Muscle of leg (tissue), 11 donors: ENCODE data around the gene FGF16. TPM values are rescaled to one million over a fixed set of nuclear protein-coding genes. Genes with fewer than 3 reads are reported as not detected.

ENCODE experiments used
- DNase-seq: peaks from one replicate; pipeline ENCODE4 v3.0.0; 2013
- H3K27ac ChIP-seq: one replicate; pipeline ENCODE4 v1.5.1; 2013; ENCODE audit warnings: mild to moderate bottlenecking, low read length, control low read depth
- H3K27me3 ChIP-seq: one replicate; pipeline ENCODE4 v1.6.1; 2013; ENCODE audit warnings: low read length; ENCODE audit not compliant: control insufficient read depth, insufficient read depth
- H3K36me3 ChIP-seq: one replicate; pipeline ENCODE4 v1.6.1; 2013; ENCODE audit warnings: low read length; ENCODE audit not compliant: control insufficient read depth, insufficient read depth
- H3K4me1 ChIP-seq: one replicate; pipeline ENCODE4 v1.6.1; 2013; ENCODE audit warnings: low read length; ENCODE audit not compliant: control insufficient read depth, insufficient read depth
- H3K4me3 ChIP-seq: one replicate; pipeline ENCODE4 v1.5.1; 2013; ENCODE audit warnings: low read length, control low read depth
- H3K9me3 ChIP-seq: replicated peaks from 2 replicates; pipeline ENCODE4 v1.6.1; 2013; ENCODE audit warnings: low read depth, low read length; ENCODE audit not compliant: control insufficient read depth
- WGBS: methylation state at CpG from one replicate; pipeline ENCODE4 v1.1.5; 2013; ENCODE audit warnings: missing lambda C conversion rate; ENCODE audit not compliant: insufficient coverage; 5-methylcytosine and 5-hydroxymethylcytosine counted together
- polyA plus RNA-seq, 8 donors: library from polyadenylated mRNA; unstranded; fragments of 120-200 nt; gene quantifications; one replicate each; pipeline versions ENCODE4 v1.2.1 to v1.2.3, GENCODE V29; 2013; ENCODE audit warnings: inconsistent platforms in 1 of 8, low replicate concordance in 1 of 8; ENCODE audit not compliant: insufficient read length in 8 of 8, insufficient read depth in 1 of 8
- total RNA-seq: library from RNA; stranded (reverse); fragments of 120-200 nt; gene quantifications from one replicate; pipeline ENCODE4 v1.2.4, GENCODE V29; 2013

Gene FGF16
- total and polyA plus RNA-seq, 9 donors = 2.3 to 4.8 (median 3.3) TPM

- H3K9me3 ChIP-seq = no peaks in the 10 kb centered on the region
- WGBS = no CpG with 5 or more reads among the region's 1 CpG
- H3K4me3 ChIP-seq = no peak overlapping the region
Measured at GRCh38 chrX:77444075-77444474, 3.1 kb upstream of the FGF16 start.

GRCh38 chrX:77444545-77444944 lies 2.6 kb upstream of the FGF16 start:
- H3K9me3 ChIP-seq = no peaks in the 10 kb centered on the region
- peaks cover 14% of the 10 kb centered on the region for H3K4me1 ChIP-seq
- no peak overlapping the region for H3K27ac ChIP-seq
- H3K4me3 ChIP-seq = no peak overlapping the region
- no peak for DNase-seq
- H3K27me3 ChIP-seq = peaks cover 23% of the 10 kb centered on the region
- no CpG with 5 or more reads among the region's 3 CpGs for WGBS
- H3K36me3 ChIP-seq = no peaks in the 10 kb centered on the region

More at GRCh38 chrX:77444075-77444474, 3.1 kb upstream of the FGF16 start:
- no peak for DNase-seq
- no peak overlapping the region for H3K27ac ChIP-seq
- peaks cover 26% of the 10 kb centered on the region for H3K27me3 ChIP-seq
- peaks cover 14% of the 10 kb centered on the region for H3K4me1 ChIP-seq
- H3K36me3 ChIP-seq = no peaks in the 10 kb centered on the region

GRCh38 chrX:77446029-77446585 lies 1.1 kb upstream of the FGF16 start:
- H3K27me3 ChIP-seq = peaks cover 23% of the 10 kb centered on the region
- no peaks in the 10 kb centered on the region for H3K36me3 ChIP-seq
- peak overlapping the region; percentile 50 for H3K4me3 ChIP-seq
- H3K27ac ChIP-seq = peak overlapping the region; percentile 79
- H3K9me3 ChIP-seq = no peaks in the 10 kb centered on the region
- 30% methylated on average over 27 of the region's 27 CpGs for WGBS
- peaks cover 24% of the 10 kb centered on the region for H3K4me1 ChIP-seq
- peak; percentile 18 for DNase-seq

- Histone ChIP-seq H3K36me3 (no peaks in the 10 kb centered on the region), H3K27ac (peak overlapping the region; percentile 84), H3K4me1 (peaks cover 26% of the 10 kb centered on the region), H3K27me3 (peaks cover 25% of the 10 kb centered on the region), H3K9me3 (no peaks in the 10 kb centered on the region), H3K4me3 (peak overlapping the region; percentile 50)
- DNase-seq = peak; percentile 29
- 33% methylated on average over 66 of the region's 73 CpGs for WGBS
Measured at GRCh38 chrX:77447653-77448569, 722 bp downstream of the FGF16 start.

GRCh38 chrX:77450415-77450814 lies 3.2 kb downstream of the FGF16 start:
- Histone ChIP-seq H3K4me1 (peaks cover 29% of the 10 kb centered on the region), H3K4me3 (no peak overlapping the region), H3K27me3 (peaks cover 26% of the 10 kb centered on the region), H3K27ac (peak overlapping the region; percentile 84), H3K36me3 (peaks cover 3% of the 10 kb centered on the region), H3K9me3 (no peaks in the 10 kb centered on the region)
- DNase-seq = peak; percentile 32
- 27% methylated on average over 2 of the region's 3 CpGs for WGBS

- Histone ChIP-seq H3K4me1 (peaks cover 24% of the 10 kb centered on the region), H3K27ac (peak overlapping the region; percentile 84), H3K4me3 (no peak overlapping the region), H3K36me3 (peaks cover 3% of the 10 kb centered on the region), H3K27me3 (peaks cover 22% of the 10 kb centered on the region), H3K9me3 (no peaks in the 10 kb centered on the region)
- peak; percentile 79 for DNase-seq
- WGBS = no CpG with 5 or more reads among the region's 1 CpG
Measured at GRCh38 chrX:77450996-77451395, 3.8 kb downstream of the FGF16 start.

- Histone ChIP-seq H3K4me3 (no peak overlapping the region), H3K9me3 (no peaks in the 10 kb centered on the region), H3K4me1 (peaks cover 15% of the 10 kb centered on the region), H3K27me3 (peaks cover 6% of the 10 kb centered on the region), H3K27ac (no peak overlapping the region), H3K36me3 (peaks cover 3% of the 10 kb centered on the region)
- no CpG with 5 or more reads among the region's 2 CpGs for WGBS
- no peak for DNase-seq
Measured at GRCh38 chrX:77453190-77453589, 6.0 kb downstream of the FGF16 start.

- WGBS = 50% methylated on average over 2 of the region's 2 CpGs
- no peak for DNase-seq
Measured at GRCh38 chrX:77455437-77455836, 8.2 kb downstream of the FGF16 start.

GRCh38 chrX:77484045-77484444 lies 36.9 kb downstream of the FGF16 start:
- 60% methylated on average over 1 of the region's 5 CpGs for WGBS
- DNase-seq = no peak
- Histone ChIP-seq H3K27ac (no peak overlapping the region), H3K9me3 (peaks cover 6% of the 10 kb centered on the region), H3K4me1 (no peaks in the 10 kb centered on the region), H3K36me3 (no peaks in the 10 kb centered on the region), H3K27me3 (no peaks in the 10 kb centered on the region), H3K4me3 (no peak overlapping the region)

More at GRCh38 chrX:77455437-77455836, 8.2 kb downstream of the FGF16 start:
- Histone ChIP-seq H3K36me3 (peaks cover 3% of the 10 kb centered on the region), H3K9me3 (no peaks in the 10 kb centered on the region), H3K4me1 (peaks cover 11% of the 10 kb centered on the region), H3K27ac (no peak overlapping the region), H3K27me3 (peaks cover 4% of the 10 kb centered on the region), H3K4me3 (no peak overlapping the region)
